Skeletal muscle satellite cell (primary cell): Measurements from ENCODE around the gene YPEL1.
"Not testable (repeated sequence)": the region's sequence is repeated elsewhere in the genome, so short reads cannot be mapped to it uniquely, and the experiment has no call there.

Experiments used
- H3K27me3 ChIP-seq: 2 replicates; pipeline ENCODE4 v1.7.0; 2013; ENCODE audit warnings: low read length; ENCODE audit not compliant: control insufficient read depth, insufficient read depth
- H3K36me3 ChIP-seq: 2 replicates; pipeline ENCODE4 v1.7.0; 2013; ENCODE audit warnings: mild to moderate bottlenecking, control low read depth, low read length; ENCODE audit not compliant: insufficient read depth
- H3K4me1 ChIP-seq: 2 replicates; pipeline ENCODE4 v1.7.0; 2013; ENCODE audit warnings: low read length; ENCODE audit not compliant: control insufficient read depth, insufficient read depth
- H3K4me2 ChIP-seq: 2 replicates; pipeline ENCODE4 v1.7.0; 2013; ENCODE audit warnings: mild to moderate bottlenecking, low read length
- H3K4me3 ChIP-seq: 2 replicates; pipeline ENCODE4 v1.7.0; 2013; ENCODE audit warnings: low read length
- H3K9ac ChIP-seq: 2 replicates; pipeline ENCODE4 v1.7.0; 2013; ENCODE audit warnings: mild to moderate bottlenecking, low read depth, low read length, moderate library complexity
- H3K9me3 ChIP-seq: replicated peaks from 2 replicates; pipeline ENCODE4 v1.7.0; 2013; ENCODE audit warnings: mild to moderate bottlenecking, control low read depth, low read length

Gene YPEL1

GRCh38 chr22:21716395-21717122, 19.0 kb downstream of the YPEL1 start:
- peaks cover 19% of the 10 kb centered on the region for H3K4me1 ChIP-seq
- H3K36me3 ChIP-seq, H3K4me3 ChIP-seq, H3K9me3 ChIP-seq, H3K4me2 ChIP-seq, H3K27me3 ChIP-seq, H3K9ac ChIP-seq: not testable (repeated sequence)

GRCh38 chr22:21714786-21715185, 20.8 kb downstream of the YPEL1 start:
- H3K36me3 ChIP-seq, result no peaks in the 10 kb centered on the region
- H3K4me2 ChIP-seq, result no peak overlapping the region
- no peak overlapping the region for H3K4me3 ChIP-seq
- H3K4me1 ChIP-seq, result peaks cover 27% of the 10 kb centered on the region
- H3K27me3 ChIP-seq, result peaks cover 8% of the 10 kb centered on the region
- no peaks in the 10 kb centered on the region for H3K9me3 ChIP-seq
- H3K9ac ChIP-seq, result no peak overlapping the region

- Histone ChIP-seq H3K4me1 (peaks cover 30% of the 10 kb centered on the region), H3K9me3 (no peaks in the 10 kb centered on the region), H3K4me2 (no peak overlapping the region), H3K27me3 (peaks cover 8% of the 10 kb centered on the region), H3K36me3 (no peaks in the 10 kb centered on the region), H3K9ac (no peak overlapping the region), H3K4me3 (no peak overlapping the region)
Observed at GRCh38 chr22:21714059-21714770, 21.4 kb downstream of the YPEL1 start.

- Histone ChIP-seq H3K9ac (no peak overlapping the region), H3K4me2 (peak overlapping the region; percentile 36), H3K36me3 (no peaks in the 10 kb centered on the region), H3K27me3 (peaks cover 8% of the 10 kb centered on the region), H3K4me1 (peaks cover 30% of the 10 kb centered on the region), H3K4me3 (no peak overlapping the region), H3K9me3 (no peaks in the 10 kb centered on the region)
Observed at GRCh38 chr22:21713428-21714058, 22.1 kb downstream of the YPEL1 start.

- peaks cover 30% of the 10 kb centered on the region for H3K4me1 ChIP-seq
- H3K4me2 ChIP-seq, result peak overlapping the region; percentile 36
- peaks cover 8% of the 10 kb centered on the region for H3K27me3 ChIP-seq
- no peaks in the 10 kb centered on the region for H3K9me3 ChIP-seq
- no peak overlapping the region for H3K4me3 ChIP-seq
- no peak overlapping the region for H3K9ac ChIP-seq
- no peaks in the 10 kb centered on the region for H3K36me3 ChIP-seq
Observed at GRCh38 chr22:21712751-21713427, 22.7 kb downstream of the YPEL1 start.

- H3K4me3 ChIP-seq, result no peak overlapping the region
- peaks cover 8% of the 10 kb centered on the region for H3K27me3 ChIP-seq
- no peak overlapping the region for H3K4me2 ChIP-seq
- peaks cover 30% of the 10 kb centered on the region for H3K4me1 ChIP-seq
- H3K9ac ChIP-seq, result no peak overlapping the region
- no peaks in the 10 kb centered on the region for H3K9me3 ChIP-seq
- no peaks in the 10 kb centered on the region for H3K36me3 ChIP-seq
Observed at GRCh38 chr22:21711851-21712250, 23.7 kb downstream of the YPEL1 start.

- no peaks in the 10 kb centered on the region for H3K9me3 ChIP-seq
- no peaks in the 10 kb centered on the region for H3K36me3 ChIP-seq
- no peak overlapping the region for H3K4me3 ChIP-seq
- H3K4me1 ChIP-seq, result peaks cover 30% of the 10 kb centered on the region
- no peak overlapping the region for H3K4me2 ChIP-seq
- H3K27me3 ChIP-seq, result peaks cover 8% of the 10 kb centered on the region
- no peak overlapping the region for H3K9ac ChIP-seq
Observed at GRCh38 chr22:21710156-21710555, 25.4 kb downstream of the YPEL1 start.

- H3K9ac ChIP-seq, result no peak overlapping the region
- H3K9me3 ChIP-seq, result no peaks in the 10 kb centered on the region
- H3K4me2 ChIP-seq, result no peak overlapping the region
- peaks cover 8% of the 10 kb centered on the region for H3K27me3 ChIP-seq
- no peaks in the 10 kb centered on the region for H3K36me3 ChIP-seq
- peaks cover 28% of the 10 kb centered on the region for H3K4me1 ChIP-seq
- H3K4me3 ChIP-seq, result no peak overlapping the region
Observed at GRCh38 chr22:21709688-21710087, 25.9 kb downstream of the YPEL1 start.

GRCh38 chr22:21708960-21709359, 26.6 kb downstream of the YPEL1 start:
- H3K9me3 ChIP-seq, result no peaks in the 10 kb centered on the region
- no peaks in the 10 kb centered on the region for H3K36me3 ChIP-seq
- H3K4me1 ChIP-seq, result peaks cover 22% of the 10 kb centered on the region
- H3K4me2 ChIP-seq, result no peak overlapping the region
- H3K4me3 ChIP-seq, result no peak overlapping the region
- no peak overlapping the region for H3K9ac ChIP-seq
- H3K27me3 ChIP-seq, result peaks cover under 1% of the 10 kb centered on the region

GRCh38 chr22:21707677-21708076, 27.9 kb downstream of the YPEL1 start:
- Histone ChIP-seq H3K27me3 (no peaks in the 10 kb centered on the region), H3K36me3 (no peaks in the 10 kb centered on the region), H3K9ac (no peak overlapping the region), H3K4me3 (no peak overlapping the region), H3K4me1 (peaks cover 11% of the 10 kb centered on the region), H3K9me3 (no peaks in the 10 kb centered on the region), H3K4me2 (no peak overlapping the region)

- Histone ChIP-seq H3K27me3 (no peaks in the 10 kb centered on the region), H3K36me3 (peaks cover 3% of the 10 kb centered on the region), H3K9me3 (no peaks in the 10 kb centered on the region), H3K9ac (no peak overlapping the region), H3K4me1 (no peaks in the 10 kb centered on the region), H3K4me2 (no peak overlapping the region), H3K4me3 (no peak overlapping the region)
Observed at GRCh38 chr22:21703684-21704316, 31.8 kb downstream of the YPEL1 start.
